Nephron progenitor cell (in vitro differentiated cells): Measurements from ENCODE around the gene GAK.
"Not testable (repeated sequence)": the region's sequence is repeated elsewhere in the genome, so short reads cannot be mapped to it uniquely, and the experiment has no call there.

ENCODE experiments used
- DNase-seq: peaks from one replicate; pipeline ENCODE4 v3.0.0; 2021
- H3K27ac Mint-ChIP-seq: 2 replicates; pipeline ENCODE4 v1.8.0; 2021; ENCODE audit warnings: mild to moderate bottlenecking, moderate library complexity, mixed read lengths
- H3K27me3 Mint-ChIP-seq: 2 replicates; pipeline ENCODE4 v1.8.0; 2021; ENCODE audit warnings: mild to moderate bottlenecking, low read depth, mixed read lengths; ENCODE audit not compliant: poor library complexity
- H3K36me3 Mint-ChIP-seq: 2 replicates; pipeline ENCODE4 v1.8.0; 2021; ENCODE audit warnings: low read depth, mixed read lengths
- H3K4me1 Mint-ChIP-seq: 2 replicates; pipeline ENCODE4 v1.8.0; 2021; ENCODE audit warnings: mixed read lengths
- H3K4me3 Mint-ChIP-seq: 2 replicates; pipeline ENCODE4 v1.8.0; 2021; ENCODE audit warnings: mild to moderate bottlenecking, moderate library complexity, mixed read lengths
- H3K9me3 Mint-ChIP-seq: 2 replicates; pipeline ENCODE4 v1.8.0; 2021; ENCODE audit warnings: mild to moderate bottlenecking, moderate library complexity, mixed read lengths
- CTCF ChIP-seq: fragments of 200-600 bp; sonication (generic); IDR thresholded peaks from 2 replicates; pipeline ENCODE4 v1.5.0; 2021; ENCODE audit warnings: antibody characterized with exemption

Gene GAK

GRCh38 chr4:930827-931193, 1.3 kb downstream of the GAK start:
- DNase-seq = no peak
- no peak for TF ChIP-seq CTCF

GRCh38 chr4:930028-930551, 2.0 kb downstream of the GAK start:
- Mint-ChIP-seq H3K36me3 (no peaks in the 10 kb centered on the region), H3K9me3 (no peaks in the 10 kb centered on the region), H3K4me1 (peaks cover 48% of the 10 kb centered on the region), H3K27me3 (peaks cover 16% of the 10 kb centered on the region), H3K4me3 (peak overlapping the region; percentile 96), H3K27ac (peak overlapping the region; percentile 5)
- TF ChIP-seq CTCF = no peak
- no peak for DNase-seq

More at GRCh38 chr4:930827-931193, 1.3 kb downstream of the GAK start:
- no peaks in the 10 kb centered on the region for H3K36me3 Mint-ChIP-seq
- H3K9me3 Mint-ChIP-seq = no peaks in the 10 kb centered on the region
- H3K4me1 Mint-ChIP-seq = peaks cover 41% of the 10 kb centered on the region
- H3K27ac Mint-ChIP-seq = peak overlapping the region; percentile 90
- H3K4me3 Mint-ChIP-seq = peak overlapping the region; percentile 96
- H3K27me3 Mint-ChIP-seq = peaks cover 23% of the 10 kb centered on the region

GRCh38 chr4:929096-929765, 2.9 kb downstream of the GAK start:
- Mint-ChIP-seq H3K27me3 (peaks cover 8% of the 10 kb centered on the region), H3K9me3 (no peaks in the 10 kb centered on the region), H3K4me3 (no peak overlapping the region), H3K36me3 (no peaks in the 10 kb centered on the region), H3K27ac (no peak overlapping the region), H3K4me1 (peaks cover 56% of the 10 kb centered on the region)
- no peak for DNase-seq
- TF ChIP-seq CTCF = no peak

- H3K36me3 Mint-ChIP-seq, H3K27ac Mint-ChIP-seq, H3K27me3 Mint-ChIP-seq, DNase-seq, H3K4me3 Mint-ChIP-seq, H3K9me3 Mint-ChIP-seq: not testable (repeated sequence)
- peaks cover 52% of the 10 kb centered on the region for H3K4me1 Mint-ChIP-seq
Observed at GRCh38 chr4:927566-927965, 4.5 kb downstream of the GAK start.

- Mint-ChIP-seq H3K4me3 (no peak overlapping the region), H3K9me3 (no peaks in the 10 kb centered on the region), H3K4me1 (peaks cover 49% of the 10 kb centered on the region), H3K27me3 (no peaks in the 10 kb centered on the region), H3K27ac (no peak overlapping the region), H3K36me3 (peaks cover 13% of the 10 kb centered on the region)
- peak; percentile 62 for DNase-seq
- TF ChIP-seq CTCF = peak; percentile 52
Observed at GRCh38 chr4:926538-926937, 5.6 kb downstream of the GAK start.

GRCh38 chr4:925771-926500, 6.2 kb downstream of the GAK start:
- Mint-ChIP-seq H3K27me3 (no peaks in the 10 kb centered on the region), H3K4me1 (peaks cover 43% of the 10 kb centered on the region), H3K27ac (no peak overlapping the region), H3K36me3 (peaks cover 19% of the 10 kb centered on the region), H3K9me3 (no peaks in the 10 kb centered on the region), H3K4me3 (no peak overlapping the region)
- TF ChIP-seq CTCF = no peak
- no peak for DNase-seq
